GM12874 (cell line): ENCODE data around the gene LYRM2.

ENCODE experiments used
- CTCF ChIP-seq: IDR thresholded peaks from 2 replicates; pipeline ENCODE4 v1.5.1; 2011; ENCODE audit warnings: low read depth, mild to moderate bottlenecking, control low read depth, low read length, moderate library complexity; ENCODE audit not compliant: insufficient read depth

LYRM2 gene

GRCh38 chr6:89638320-89639195, at the start of gene LYRM2:
Gene LYRM2 (minus strand): TSS chr6:89638747. CDS start chr6:89638716, 31 bp downstream.
- no peak for TF ChIP-seq CTCF

- TF ChIP-seq CTCF = no peak
Measured at GRCh38 chr6:89688328-89688727, 49.8 kb upstream of the LYRM2 start.

GRCh38 chr6:89685311-89685710, 46.8 kb upstream of the LYRM2 start:
- no peak for TF ChIP-seq CTCF

- TF ChIP-seq CTCF = no peak
Measured at GRCh38 chr6:89682991-89683390, 44.4 kb upstream of the LYRM2 start.

GRCh38 chr6:89681983-89682564, 43.5 kb upstream of the LYRM2 start:
- TF ChIP-seq CTCF = no peak

- no peak for TF ChIP-seq CTCF
Measured at GRCh38 chr6:89680551-89680950, 42.0 kb upstream of the LYRM2 start.

- TF ChIP-seq CTCF = no peak
Measured at GRCh38 chr6:89680150-89680549, 41.6 kb upstream of the LYRM2 start.
